Tibial nerve (tissue), 4 donors: Measurements from ENCODE around the gene ANKHD1.

ENCODE experiments used
- EP300 ChIP-seq, 2 donors: sonication (generic); formaldehyde crosslinking; IDR thresholded peaks; one replicate each; pipeline ENCODE4 v1.6.1; 2017; ENCODE audit warnings: antibody characterized with exemption in 2 of 2, mild to moderate bottlenecking in 1 of 2
- POLR2A ChIP-seq, 2 donors: fragments of 450-650 bp; IDR thresholded peaks; one replicate each; pipeline ENCODE4 v1.6.1; 2017; ENCODE audit warnings: antibody characterized with exemption in 2 of 2, mild to moderate bottlenecking in 2 of 2, moderate library complexity in 2 of 2
- TF ChIP-seq, protein P1 (sequence below), 5 experiments: fragments of 200-600 bp in 3 of 5; fragments of 450-650 bp in 2 of 5; sonication (generic) in 3 of 5; IDR thresholded peaks; one replicate each; pipeline ENCODE4 v1.5.1; 2016 to 2019; ENCODE audit warnings: antibody characterized with exemption in 5 of 5, mild to moderate bottlenecking in 3 of 5, moderate library complexity in 2 of 5

DNA sequence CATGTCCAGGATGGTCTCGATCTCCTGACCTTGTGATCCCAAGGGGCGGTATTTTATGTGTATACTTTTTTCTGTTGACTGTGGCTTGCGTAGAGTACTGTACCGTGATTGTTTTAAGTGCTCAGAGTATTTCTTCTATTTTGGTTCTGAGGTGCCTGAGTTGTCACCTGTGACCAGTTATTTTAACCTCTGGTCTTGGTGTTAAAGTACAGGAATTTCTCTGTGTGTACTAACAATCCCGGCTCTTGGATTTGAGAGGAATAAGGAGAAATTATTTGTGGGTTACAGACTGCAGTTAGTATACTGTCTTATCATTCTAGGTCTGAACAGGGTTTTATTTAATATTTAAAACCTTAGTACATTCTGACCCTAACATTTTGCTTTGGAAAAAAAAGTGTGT is 2.0 kb downstream of the ANKHD1 start:
- TF ChIP-seq, protein P1, sequence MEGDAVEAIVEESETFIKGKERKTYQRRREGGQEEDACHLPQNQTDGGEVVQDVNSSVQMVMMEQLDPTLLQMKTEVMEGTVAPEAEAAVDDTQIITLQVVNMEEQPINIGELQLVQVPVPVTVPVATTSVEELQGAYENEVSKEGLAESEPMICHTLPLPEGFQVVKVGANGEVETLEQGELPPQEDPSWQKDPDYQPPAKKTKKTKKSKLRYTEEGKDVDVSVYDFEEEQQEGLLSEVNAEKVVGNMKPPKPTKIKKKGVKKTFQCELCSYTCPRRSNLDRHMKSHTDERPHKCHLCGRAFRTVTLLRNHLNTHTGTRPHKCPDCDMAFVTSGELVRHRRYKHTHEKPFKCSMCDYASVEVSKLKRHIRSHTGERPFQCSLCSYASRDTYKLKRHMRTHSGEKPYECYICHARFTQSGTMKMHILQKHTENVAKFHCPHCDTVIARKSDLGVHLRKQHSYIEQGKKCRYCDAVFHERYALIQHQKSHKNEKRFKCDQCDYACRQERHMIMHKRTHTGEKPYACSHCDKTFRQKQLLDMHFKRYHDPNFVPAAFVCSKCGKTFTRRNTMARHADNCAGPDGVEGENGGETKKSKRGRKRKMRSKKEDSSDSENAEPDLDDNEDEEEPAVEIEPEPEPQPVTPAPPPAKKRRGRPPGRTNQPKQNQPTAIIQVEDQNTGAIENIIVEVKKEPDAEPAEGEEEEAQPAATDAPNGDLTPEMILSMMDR (IDR thresholded peaks at IDR 0.05), result no peak
- TF ChIP-seq POLR2A (IDR thresholded peaks at IDR 0.05) (no peak), EP300 (IDR thresholded peaks at IDR 0.05) (no peak)
